A172 (cell line): ENCODE measurements around the gene NCK1. TPM values are rescaled to one million over a fixed set of nuclear protein-coding genes. Genes with fewer than 3 reads are reported as not detected.

Experiments used
- DNase-seq: peaks from one replicate; pipeline ENCODE4 v3.0.0-alpha.2; 2015; ENCODE audit warnings: low spot score
- total RNA-seq: library from RNA; depleted of rRNA; stranded (reverse); fragments of >200 nt; shearing (Covaris generic); gene quantifications from 2 replicates; pipeline ENCODE4 v1.2.3, GENCODE V29; 2014; rRNA removed

NCK1 gene
- 40.2 and 58.4 TPM in 2 replicates for total RNA-seq

DNA sequence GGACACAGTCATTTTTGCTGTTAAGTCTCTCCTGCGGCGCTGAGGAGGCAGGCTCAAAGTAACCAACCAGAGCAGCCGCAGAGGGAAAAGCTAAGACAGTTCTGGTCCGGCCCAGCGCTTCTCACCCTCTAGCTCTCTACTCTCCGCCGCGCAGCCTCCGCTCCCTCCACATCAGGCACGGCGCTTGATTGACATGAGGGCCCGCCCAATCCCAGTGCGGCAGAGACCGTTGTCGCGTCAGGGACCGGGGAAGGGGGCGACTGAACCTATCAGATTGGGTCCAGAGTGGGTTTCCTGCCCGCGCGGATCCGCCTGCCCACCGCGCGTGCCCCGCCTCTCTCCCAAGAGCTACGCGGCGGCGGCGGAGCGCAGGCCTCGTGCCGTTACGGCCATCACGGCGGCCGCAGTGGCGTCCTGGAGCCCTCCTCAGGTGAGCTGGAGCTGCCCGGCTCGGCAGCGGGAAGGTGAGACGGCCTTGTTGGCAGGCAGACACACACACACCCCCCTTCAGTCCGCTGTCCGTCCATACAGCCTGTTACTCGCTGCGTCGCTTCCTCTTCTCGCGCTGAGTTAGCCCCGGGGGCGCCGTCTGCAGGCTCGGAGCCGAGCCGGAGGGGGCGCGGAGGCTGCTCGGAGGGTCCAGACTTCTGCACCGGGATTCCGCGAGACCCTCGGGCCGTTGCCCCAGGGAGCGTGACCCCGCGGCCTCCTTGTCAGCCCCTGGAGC lies at the start of gene NCK1:
NCK1 (plus strand) TSS at position 319 of the 727 bp plus-strand sequence. CDS start 65,794 bp downstream, outside the sequence.
- DNase-seq: peak; percentile 96

DNA sequence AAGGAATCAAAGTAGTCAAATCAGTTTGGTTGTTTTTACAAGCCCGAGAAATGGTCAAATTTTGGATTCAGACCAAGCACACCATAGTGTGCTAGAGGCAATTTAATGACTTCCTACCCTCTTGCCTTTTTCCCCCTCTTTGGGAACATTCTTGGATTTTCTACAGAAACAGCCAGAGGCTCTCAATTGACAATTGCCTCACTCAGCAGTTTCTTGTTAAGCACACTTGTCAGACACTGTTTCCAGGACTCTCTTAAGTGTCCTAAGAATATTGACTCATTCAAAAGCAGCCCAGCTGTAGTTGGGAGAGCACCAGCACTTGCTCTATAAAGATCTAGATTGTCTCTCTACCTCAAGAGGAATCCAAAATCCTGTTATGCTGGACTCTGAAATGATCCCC lies 44.6 kb upstream of the NCK1 start:
- no peak for DNase-seq

DNA sequence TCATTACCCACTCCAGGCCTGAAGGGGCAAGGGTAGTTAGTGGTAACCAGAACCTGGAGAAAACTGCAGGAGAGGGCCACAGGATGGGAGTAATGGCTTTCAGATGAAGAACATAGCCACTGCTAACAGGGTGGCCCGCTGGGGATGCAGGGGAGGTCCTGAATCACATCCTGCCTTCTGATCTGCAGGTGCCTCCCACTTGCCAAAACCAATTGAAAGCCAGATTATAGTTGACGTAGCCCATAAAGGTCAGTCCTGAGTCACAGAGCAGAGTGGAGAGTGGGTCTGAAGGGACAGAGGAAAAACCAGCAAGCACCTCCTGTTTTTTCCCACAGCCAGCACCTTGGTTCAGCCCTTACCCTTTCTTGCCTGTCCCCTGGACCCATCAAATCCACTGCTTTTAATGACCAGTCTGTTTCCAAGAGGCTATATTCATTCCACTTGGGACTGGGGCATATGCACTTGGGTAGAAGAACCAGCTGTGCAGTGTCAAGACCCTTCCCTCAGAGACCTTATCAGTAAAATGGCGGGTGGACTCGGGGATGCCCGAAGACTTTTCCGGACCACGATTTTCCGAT lies 43.7 kb upstream of the NCK1 start:
- peak; percentile 96 for DNase-seq

DNA sequence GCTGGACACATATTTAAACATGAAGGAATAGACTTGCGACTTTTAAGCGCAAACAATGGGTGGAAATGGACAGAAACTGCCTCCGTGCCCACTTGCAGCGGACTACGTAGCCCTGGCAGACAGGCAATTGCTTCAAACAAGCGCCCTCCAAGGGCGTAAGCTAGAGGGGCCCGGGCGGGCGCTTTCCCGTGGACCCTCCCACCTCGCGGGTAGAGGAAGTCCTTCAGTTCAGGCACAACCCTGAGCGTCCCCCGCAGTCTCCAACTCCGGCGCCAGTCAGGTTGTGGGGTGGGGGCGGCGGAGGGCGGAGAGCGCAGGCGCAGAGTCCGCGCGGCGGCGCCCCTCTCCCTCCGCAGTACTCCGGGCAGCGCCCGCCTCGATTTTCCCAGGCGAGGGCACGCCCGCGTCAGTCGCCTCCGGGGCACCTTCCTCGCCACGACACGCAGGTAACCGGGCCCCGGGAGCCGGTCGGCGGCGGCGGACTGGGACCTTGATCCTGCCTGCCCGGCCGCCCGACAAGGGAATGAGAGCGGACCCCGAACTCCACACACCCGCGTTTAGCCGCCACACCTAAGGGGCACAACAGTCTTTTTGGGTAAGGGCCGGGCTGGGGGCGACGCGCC lies 43.1 kb upstream of the NCK1 start, which contains the start of gene SLC35G2:
SLC35G2 (plus strand) TSS at position 358 of the 623 bp plus-strand sequence. CDS start 35,335 bp downstream, outside the sequence.
- peak; percentile 63 for DNase-seq

DNA sequence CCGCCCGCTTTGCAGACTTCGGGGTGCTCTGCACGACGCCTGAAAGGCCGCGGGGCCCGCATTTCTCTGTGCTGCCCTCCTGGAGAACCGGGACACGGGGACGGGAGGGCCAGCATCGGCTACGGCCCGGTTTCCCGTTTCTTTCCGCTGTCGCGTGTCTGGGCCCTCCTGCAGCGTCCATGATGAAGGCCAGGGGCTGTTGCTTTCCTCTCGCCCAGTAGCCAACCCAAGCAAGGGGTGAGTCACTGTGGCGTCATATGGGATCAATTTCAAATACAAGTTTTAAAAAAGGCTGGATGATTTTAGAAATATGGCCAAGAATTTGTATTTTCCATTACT lies 42.6 kb upstream of the NCK1 start:
- DNase-seq: peak; percentile 57

DNA sequence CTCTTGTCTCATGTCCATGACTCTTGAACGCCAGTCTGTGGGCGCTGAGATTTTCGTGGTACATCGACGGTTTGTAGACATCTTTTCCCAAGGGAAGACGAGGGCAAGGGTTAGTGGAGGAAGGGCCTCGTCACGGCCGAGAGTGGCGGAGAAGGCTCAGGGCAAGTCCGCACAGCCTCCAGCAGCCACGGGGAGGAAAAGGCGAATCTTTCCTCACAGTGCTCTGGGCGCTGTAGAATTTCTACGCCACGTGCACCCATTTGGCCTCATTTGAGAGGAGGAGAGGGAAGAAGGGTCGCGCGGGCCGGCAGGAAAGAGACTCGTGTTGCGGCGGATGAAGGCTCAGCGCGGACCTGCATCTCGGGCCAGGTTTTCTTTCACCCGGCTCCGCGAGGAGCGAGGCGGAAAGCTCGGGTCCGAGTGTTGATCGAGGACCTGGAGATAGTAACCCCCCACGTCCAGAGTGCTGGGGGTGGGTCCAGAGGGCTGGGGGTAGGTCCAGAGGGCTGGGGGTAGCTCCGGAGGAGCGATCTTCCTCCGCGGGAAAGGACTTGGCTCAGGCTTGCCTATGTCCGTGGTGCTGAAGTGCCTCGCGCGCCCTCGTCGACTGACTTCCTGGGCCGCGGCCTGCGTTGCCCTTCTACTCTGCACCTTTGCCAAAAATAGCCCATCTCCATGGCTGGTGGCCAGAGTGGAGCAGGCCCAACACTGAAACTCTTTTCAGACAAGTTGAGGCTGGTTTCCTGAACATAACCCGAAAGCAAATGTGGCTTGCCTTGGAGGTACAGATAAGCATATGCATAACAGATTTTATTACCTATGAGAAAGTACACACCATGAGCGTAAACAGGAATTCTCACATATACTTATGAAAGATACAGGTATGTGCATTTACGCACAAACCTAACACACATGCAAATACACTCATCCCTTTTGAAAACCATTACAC lies 42.0 kb upstream of the NCK1 start:
- DNase-seq: peak; percentile 45

DNA sequence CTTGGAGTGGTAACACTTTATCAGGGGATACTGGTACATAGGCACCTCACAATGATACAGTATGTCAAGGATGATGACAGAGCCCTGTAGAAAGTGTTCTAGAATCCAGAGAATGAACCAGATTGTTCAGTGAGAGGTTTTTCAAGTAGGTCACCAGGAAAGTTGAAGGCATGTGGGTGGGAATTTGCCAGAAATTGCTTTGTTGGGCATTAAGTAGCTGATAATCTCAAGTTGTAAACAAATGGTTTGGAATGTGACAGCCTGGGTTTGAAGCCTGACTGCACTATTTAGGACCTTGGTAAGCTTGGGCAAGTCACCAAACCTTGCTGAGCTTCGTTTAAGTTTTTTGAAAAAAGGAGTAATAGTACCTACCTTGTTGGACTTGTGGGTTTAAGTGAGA lies 30.5 kb upstream of the NCK1 start:
- no peak for DNase-seq

DNA sequence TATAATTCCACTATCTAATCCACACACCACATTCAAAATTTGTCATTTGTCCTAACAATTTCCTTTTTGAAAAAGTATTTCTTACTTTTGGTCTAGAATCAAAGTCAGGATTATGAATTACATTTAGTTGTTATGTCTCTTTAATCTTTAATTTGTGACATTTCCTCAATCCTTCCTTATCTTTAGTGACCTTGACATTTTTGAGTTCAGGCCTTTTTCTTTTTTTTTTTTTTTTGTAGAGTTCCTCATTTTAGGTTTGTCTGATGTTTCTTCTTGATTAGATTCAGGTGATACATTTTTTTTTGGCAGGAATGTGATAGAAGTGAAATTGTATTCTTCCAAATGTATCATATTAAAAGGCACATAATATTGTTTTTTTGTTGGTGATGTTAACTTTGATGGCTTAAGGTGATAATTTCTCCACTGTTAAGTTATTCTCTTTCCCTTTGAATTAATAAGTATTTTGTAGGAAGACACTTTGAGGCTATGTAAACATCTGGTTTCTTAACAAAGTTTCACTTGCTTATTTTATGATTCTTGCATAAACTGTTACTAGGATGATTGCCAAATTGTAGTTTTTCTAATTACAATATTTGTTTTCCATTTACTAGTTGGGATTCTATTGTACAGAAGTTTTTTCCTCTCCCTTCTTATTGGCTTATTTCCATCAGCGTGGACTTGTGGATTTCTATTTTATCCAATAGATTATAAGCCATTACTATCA lies 26.8 kb upstream of the NCK1 start:
- DNase-seq: no peak

DNA sequence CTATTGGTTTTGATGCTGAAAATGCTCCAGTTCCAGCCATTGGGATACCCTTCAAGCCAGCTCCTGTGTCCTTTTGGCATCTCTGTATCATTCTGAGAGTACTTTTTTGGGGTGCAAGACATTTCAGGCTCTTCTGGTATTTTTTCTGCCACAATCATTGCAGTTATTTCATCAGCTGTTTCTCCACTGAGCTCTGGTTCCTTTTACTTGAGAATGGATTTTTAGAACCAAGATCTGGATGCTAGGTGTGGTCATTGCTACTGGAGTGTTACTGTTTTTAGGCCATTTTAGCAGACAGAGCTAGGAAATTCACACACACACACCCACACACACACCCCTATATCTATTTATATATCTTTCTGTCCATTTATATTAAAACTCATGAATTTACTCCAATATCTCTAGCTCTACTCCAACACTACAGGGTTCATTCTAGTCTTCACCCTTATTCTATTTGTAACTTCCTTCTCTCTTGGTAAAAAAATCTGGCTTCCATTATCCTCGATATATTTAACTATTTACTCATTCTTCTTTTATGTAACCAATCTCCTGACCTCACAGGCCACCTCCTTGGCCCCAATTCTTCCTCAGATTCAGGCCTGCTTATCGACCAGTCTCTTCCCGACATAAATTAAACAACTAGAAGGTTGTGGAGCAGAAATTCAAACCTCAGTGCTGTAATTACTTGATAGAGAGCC lies 26.0 kb upstream of the NCK1 start:
- no peak for DNase-seq

DNA sequence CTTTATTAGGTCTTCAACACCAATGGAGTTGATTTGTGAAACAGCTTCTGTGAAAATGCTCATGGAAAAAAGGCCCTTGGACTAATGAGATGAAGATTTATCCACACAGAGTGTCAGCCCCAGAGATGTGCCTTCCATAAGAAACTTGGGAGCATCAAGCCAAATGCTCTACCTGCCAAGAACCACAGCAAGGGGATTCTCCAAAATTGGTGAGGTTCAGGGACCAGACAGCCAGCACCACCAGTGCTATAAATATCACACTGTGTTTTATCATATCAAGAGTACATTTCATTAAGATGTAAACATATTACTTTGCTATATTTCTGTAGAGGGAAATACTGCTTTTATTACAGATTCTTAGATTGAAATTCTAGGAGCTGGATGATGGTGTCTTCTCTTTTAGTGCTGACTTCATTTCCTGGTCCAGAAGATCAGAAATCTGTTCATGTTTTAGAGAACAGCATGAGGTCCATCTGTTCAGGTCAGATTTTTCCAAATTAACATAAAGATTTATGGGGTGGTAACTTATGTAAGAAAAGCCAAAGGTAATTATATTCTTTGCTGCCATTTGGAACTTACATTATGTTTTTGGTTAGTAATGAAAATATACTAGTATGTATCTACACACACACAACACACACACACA lies 25.4 kb upstream of the NCK1 start:
- DNase-seq: no peak

DNA sequence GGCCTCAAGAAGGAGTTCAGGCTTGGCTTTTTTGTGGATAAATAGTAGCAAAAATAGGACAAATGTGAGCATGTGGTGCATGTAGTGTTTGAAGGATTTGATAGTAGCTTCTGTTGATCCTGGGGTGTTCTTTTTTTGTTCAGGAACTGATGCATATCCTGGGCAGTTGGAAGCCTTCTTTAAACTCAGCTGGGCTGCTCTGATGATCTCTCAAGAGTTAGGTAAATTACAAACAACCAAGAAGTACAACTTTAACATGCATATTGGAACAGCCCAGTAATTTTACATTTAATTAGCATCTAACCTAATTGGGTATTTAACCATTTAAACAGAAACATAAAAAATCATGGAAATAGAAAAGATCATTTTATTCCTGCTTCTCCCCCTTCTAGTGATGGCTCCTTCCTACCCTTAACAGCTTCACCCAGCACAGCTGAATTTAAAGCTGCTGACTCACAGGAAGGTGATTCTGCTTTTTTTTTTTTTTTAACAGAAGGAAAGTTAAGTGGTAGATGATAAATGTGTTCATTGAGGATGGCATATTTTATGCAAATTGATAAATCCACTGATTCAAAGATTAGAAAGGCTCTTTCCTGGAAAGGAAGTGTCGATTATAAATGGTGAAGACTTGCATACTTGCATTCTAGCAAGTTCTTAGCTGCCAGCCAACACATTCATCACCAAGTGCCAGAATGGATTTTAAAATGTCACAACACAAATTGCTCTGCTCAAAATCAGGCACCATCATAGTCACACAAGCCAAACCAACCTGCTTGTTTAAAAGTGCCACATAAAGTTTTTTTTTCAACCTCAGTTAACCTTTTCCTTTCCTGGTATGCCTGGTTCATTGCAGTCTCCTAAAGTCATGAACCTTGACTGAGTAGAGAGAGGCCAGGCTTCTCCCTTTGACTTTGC lies 23.1 kb upstream of the NCK1 start:
- peak; percentile 70 for DNase-seq

DNA sequence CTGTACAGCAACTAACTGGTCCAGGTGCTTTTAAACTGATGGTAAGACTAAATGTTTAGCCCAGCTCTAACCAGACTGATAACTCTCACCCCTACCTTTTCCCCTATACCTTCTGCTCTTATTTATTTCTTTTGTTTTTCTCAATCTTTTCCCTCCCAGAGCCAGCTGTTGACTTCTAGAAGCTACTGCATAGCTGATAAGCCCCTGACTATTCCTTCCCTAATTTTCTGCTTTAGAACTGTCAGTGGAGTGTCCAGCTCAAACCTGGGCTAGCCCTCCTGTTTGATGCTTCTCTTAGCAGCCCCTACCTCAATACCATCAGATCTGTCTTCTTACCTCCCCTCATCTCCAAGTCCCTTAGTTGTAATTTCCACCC lies 22.5 kb upstream of the NCK1 start:
- no peak for DNase-seq

DNA sequence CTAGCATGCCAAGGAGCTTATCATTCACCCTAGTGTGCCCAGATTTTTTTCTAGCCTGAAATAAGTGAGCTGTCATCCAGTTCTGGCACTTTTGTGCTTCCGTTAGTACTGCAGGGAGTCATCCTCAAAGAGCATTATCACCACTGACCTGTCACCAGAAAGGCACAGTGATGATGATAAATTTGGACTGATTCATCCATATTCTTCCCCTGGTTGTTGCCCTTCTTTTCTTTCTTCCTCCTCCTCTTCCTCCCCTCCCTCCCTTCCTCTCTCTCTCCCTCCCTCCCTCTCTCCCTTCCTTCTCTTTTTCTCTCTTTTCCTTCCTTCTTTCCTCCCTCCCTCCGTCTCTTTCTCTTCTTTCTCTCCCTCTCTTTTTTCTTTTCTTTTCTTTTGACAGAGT lies 21.8 kb upstream of the NCK1 start:
- DNase-seq: peak; percentile 86

DNA sequence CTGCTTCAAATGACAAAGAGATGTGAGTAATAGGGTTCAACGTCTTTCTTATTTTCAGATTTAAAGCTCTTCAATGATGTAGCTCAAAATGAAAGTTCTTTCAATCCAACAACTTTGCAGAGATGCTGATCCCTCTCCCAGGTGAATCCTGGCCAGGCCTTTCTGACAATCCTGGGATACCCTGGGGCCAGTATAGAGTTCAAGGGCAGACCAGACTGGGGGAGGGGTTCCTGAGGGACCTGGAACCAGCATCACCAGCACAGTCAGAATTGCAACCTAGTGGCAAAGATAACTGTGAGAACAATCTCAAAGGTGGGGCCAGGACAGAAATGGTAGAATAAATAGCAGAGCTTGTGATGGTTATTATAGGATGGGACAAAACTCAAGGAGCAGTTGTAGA lies 19.7 kb upstream of the NCK1 start:
- DNase-seq: no peak

DNA sequence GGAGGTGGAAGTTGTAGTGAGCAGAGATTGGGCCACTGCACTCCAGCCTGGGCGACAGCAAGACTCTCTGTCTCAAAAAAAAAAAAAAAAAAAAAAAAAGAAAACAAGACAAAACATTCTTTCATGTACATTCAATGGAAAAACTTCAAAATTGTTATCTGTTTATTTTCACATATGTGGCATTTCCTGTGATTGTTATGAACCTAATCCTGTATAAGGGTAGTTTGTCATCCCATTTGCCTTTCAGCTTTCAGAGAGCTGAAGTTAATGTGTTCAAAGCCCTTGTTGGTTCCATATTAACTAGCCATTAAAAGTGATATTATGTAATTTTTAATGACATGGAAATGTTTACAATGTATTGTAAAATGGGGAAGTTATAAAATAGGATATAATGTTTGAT lies 17.3 kb upstream of the NCK1 start:
- no peak for DNase-seq

DNA sequence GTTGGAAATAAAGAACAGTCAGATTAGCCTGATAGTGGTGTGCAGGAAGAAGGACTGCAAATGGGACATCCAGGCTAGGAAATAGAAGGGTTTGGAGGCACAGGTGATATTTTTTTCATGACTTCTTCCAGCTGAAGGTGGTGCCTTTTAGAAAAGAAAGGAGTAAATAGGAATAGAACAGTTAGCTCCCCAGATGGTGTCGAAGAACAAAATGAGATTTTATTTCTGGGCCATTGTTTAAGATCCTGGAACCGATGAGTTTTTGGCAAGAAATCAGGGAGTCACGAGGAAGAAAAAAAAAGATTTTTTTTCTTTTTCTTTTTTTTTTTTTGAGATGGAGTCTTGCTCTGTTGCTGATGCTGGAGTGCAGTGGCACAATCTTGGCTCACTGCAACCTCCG lies 9.8 kb upstream of the NCK1 start:
- DNase-seq: no peak

DNA sequence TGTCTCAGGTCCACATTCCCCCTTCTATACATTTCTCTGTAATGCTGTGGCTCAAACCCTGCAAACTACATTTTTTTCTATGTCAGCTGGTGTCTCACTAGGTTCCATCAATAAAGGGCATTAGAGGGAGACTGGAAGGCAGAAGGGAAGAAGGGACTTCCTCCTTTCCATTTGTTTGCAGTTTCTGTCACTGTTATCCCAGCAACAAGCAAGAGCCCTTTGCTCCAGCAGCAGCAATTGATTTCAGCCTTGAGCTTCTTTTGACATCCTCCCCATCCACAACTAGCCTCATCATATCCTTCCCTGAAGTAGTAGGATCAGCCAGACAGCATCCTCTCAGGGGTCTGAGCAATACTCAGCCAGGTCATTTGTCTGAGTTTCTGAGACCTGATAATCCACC lies 5.3 kb upstream of the NCK1 start:
- no peak for DNase-seq

DNA sequence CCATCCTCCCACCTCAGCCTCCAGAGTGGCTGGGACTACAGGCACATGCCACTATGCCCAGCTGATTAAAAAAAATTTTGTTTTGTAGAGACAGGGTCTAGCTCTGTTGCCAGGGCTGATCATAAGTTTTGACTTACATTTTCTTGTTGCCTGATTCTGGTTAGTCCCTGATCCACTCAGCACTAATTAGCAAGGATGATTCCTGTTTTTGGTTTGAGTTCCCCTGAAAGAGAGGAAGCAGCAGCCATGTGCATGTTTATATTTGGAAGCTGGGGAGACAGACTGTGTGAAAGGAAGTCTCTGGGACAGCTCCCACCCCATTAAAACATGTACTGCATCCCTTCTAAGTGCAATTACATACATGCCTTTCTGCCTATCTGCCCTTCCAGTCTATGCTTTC lies 3.6 kb upstream of the NCK1 start:
- no peak for DNase-seq

DNA sequence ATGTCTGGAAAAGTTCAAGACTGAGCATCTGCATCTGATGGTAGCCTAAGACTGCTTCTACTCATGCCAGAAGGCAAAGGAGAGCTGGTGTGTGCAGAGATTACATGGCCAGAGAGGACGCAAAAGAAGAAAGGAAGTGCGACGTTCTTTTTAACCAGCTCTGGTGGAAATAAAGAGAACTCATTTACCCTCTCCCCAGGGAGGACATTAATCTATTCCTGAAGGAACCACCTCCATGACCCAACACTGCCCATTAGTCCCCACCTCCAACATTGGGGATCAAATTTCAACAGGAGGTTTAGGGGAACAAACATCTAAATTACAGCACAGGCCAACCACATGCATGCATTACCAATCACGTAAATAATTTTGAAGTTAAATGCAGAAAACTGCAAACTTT lies 1.5 kb upstream of the NCK1 start:
- DNase-seq: no peak
